Upper lobe of right lung (tissue), 1 donor: ENCODE data around the gene SLC4A11. TPM values are rescaled to one million over a fixed set of nuclear protein-coding genes. Genes with fewer than 3 reads are reported as not detected.

Experiments used
- ATAC-seq: fragments of 200-7000 bp; cut with Tn5 transposase; one replicate; pipeline ENCODE4 v1.9.1; 2020; ENCODE audit warnings: mild to moderate bottlenecking, moderate library complexity
- DNase-seq: peaks from one replicate; pipeline ENCODE4 v3.0.0-alpha.2; 2020
- H3K27ac ChIP-seq: fragments of 200-600 bp; one replicate; pipeline ENCODE4 v1.8.0; 2022
- H3K27me3 ChIP-seq: fragments of 200-600 bp; one replicate; pipeline ENCODE4 v1.8.0; 2022; ENCODE audit warnings: mild to moderate bottlenecking
- H3K36me3 ChIP-seq: fragments of 200-600 bp; one replicate; pipeline ENCODE4 v1.8.0; 2022
- H3K4me1 ChIP-seq: fragments of 200-600 bp; one replicate; pipeline ENCODE4 v1.8.0; 2022
- H3K4me3 ChIP-seq: fragments of 200-600 bp; one replicate; pipeline ENCODE4 v1.8.0; 2022; ENCODE audit warnings: mild to moderate bottlenecking
- H3K9me3 ChIP-seq: fragments of 200-600 bp; one replicate; pipeline ENCODE4 v1.8.0; 2022
- intact Hi-C: fragments of 100-400 bp; cut with DNase I; formaldehyde crosslinking; loops from one replicate; pipeline ENCODE4 v1.11.0; 2022
- total RNA-seq: library from RNA; stranded (reverse); fragmentation: NEBNext Ultra II Directional; extraction: Animal tissue kit (Norgen Biotek cat#: 25700); gene quantifications from one replicate; pipeline ENCODE4 v1.2.1, GENCODE V29; 2021
- TF ChIP-seq, protein P1 (sequence below): fragments of 200-600 bp; IDR thresholded peaks from one replicate; pipeline ENCODE4 v1.8.0; 2022; ENCODE audit warnings: antibody characterized with exemption
- donor health status: DM: no; HTN: yes; CAD: no; lungs with severe emphysema.

Gene SLC4A11
- total RNA-seq, 1 donor from 2014 or later = 2.7 TPM

DNA sequence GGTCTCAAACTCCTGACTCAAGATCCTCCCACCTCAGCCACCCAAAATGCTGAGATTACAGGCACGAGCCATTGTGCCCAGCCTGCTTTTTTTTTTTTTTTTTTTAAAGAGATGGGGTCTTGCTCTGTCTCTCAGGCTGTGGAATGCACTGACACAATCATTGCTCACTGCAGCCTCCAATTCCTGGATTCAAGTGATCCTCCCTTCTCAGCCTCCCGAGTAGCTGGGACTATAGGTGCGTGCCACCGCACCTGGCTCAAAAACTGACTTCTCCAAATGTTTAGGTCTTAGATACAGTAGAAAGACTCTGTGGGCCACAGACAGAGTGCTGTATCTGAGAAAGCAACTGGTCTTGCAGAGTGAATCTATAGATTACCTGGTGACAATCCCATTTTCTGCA, 31.1 kb upstream of the SLC4A11 start:
- Histone ChIP-seq H3K27me3 (no peaks in the 10 kb centered on the region), H3K36me3 (peaks cover 72% of the 10 kb centered on the region), H3K27ac (no peak overlapping the region), H3K9me3 (no peaks in the 10 kb centered on the region), H3K4me3 (no peak overlapping the region), H3K4me1 (no peaks in the 10 kb centered on the region)
- DNase-seq = no peak
- intact Hi-C loops = no loop called here
- ATAC-seq = no peak
- TF ChIP-seq, protein P1, sequence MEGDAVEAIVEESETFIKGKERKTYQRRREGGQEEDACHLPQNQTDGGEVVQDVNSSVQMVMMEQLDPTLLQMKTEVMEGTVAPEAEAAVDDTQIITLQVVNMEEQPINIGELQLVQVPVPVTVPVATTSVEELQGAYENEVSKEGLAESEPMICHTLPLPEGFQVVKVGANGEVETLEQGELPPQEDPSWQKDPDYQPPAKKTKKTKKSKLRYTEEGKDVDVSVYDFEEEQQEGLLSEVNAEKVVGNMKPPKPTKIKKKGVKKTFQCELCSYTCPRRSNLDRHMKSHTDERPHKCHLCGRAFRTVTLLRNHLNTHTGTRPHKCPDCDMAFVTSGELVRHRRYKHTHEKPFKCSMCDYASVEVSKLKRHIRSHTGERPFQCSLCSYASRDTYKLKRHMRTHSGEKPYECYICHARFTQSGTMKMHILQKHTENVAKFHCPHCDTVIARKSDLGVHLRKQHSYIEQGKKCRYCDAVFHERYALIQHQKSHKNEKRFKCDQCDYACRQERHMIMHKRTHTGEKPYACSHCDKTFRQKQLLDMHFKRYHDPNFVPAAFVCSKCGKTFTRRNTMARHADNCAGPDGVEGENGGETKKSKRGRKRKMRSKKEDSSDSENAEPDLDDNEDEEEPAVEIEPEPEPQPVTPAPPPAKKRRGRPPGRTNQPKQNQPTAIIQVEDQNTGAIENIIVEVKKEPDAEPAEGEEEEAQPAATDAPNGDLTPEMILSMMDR = no peak

GRCh38 chr20:3262566-3262965, 23.6 kb upstream of the SLC4A11 start:
- DNase-seq (no peak), ATAC-seq (no peak)
- intact Hi-C loops = no loop called here
- H3K4me1 ChIP-seq = no peaks in the 10 kb centered on the region
- no peaks in the 10 kb centered on the region for H3K9me3 ChIP-seq
- H3K36me3 ChIP-seq = peaks cover 80% of the 10 kb centered on the region
- H3K4me3 ChIP-seq = no peak overlapping the region
- TF ChIP-seq, protein P1 = no peak
- H3K27ac ChIP-seq = no peak overlapping the region
- H3K27me3 ChIP-seq = no peaks in the 10 kb centered on the region

GRCh38 chr20:3258429-3258828, 19.4 kb upstream of the SLC4A11 start:
- H3K4me3 ChIP-seq = no peak overlapping the region
- H3K9me3 ChIP-seq = no peaks in the 10 kb centered on the region
- intact Hi-C loops = no loop called here
- H3K27me3 ChIP-seq = no peaks in the 10 kb centered on the region
- no peaks in the 10 kb centered on the region for H3K4me1 ChIP-seq
- H3K27ac ChIP-seq = no peak overlapping the region
- TF ChIP-seq, protein P1 = no peak
- DNase-seq (no peak), ATAC-seq (no peak)
- H3K36me3 ChIP-seq = peaks cover 87% of the 10 kb centered on the region

GRCh38 chr20:3255728-3256127, 16.7 kb upstream of the SLC4A11 start:
- DNase-seq (no peak), ATAC-seq (no peak)
- H3K36me3 ChIP-seq = peaks cover 78% of the 10 kb centered on the region
- no peak overlapping the region for H3K4me3 ChIP-seq
- no peaks in the 10 kb centered on the region for H3K27me3 ChIP-seq
- no peaks in the 10 kb centered on the region for H3K4me1 ChIP-seq
- no peaks in the 10 kb centered on the region for H3K9me3 ChIP-seq
- H3K27ac ChIP-seq = no peak overlapping the region
- TF ChIP-seq, protein P1 = no peak
- intact Hi-C loops = no loop called here

GRCh38 chr20:3251806-3252205, 12.8 kb upstream of the SLC4A11 start:
- TF ChIP-seq, protein P1 = no peak
- no peaks in the 10 kb centered on the region for H3K9me3 ChIP-seq
- H3K36me3 ChIP-seq = peaks cover 52% of the 10 kb centered on the region
- peaks cover 8% of the 10 kb centered on the region for H3K27me3 ChIP-seq
- intact Hi-C loops = no loop called here
- ATAC-seq (no peak), DNase-seq (no peak)
- no peak overlapping the region for H3K4me3 ChIP-seq
- H3K27ac ChIP-seq = no peak overlapping the region
- H3K4me1 ChIP-seq = peaks cover 10% of the 10 kb centered on the region

GRCh38 chr20:3250091-3250504, 11.1 kb upstream of the SLC4A11 start:
- no peak for DNase-seq
- Histone ChIP-seq H3K4me3 (no peak overlapping the region), H3K9me3 (no peaks in the 10 kb centered on the region), H3K27me3 (peaks cover 8% of the 10 kb centered on the region), H3K27ac (no peak overlapping the region), H3K36me3 (peaks cover 34% of the 10 kb centered on the region), H3K4me1 (peaks cover 10% of the 10 kb centered on the region)
- TF ChIP-seq, protein P1 = peak; percentile 9
- ATAC-seq = peak; percentile 12
- intact Hi-C loops = no loop called here
